GM12878 (cell line): ENCODE measurements around the gene EMC6. TPM values are rescaled to one million over a fixed set of nuclear protein-coding genes. Genes with fewer than 3 reads are reported as not detected.

Experiments used
- CEBPB ChIP-seq, 2 experiments: fragments of 150-350 bp in 1 of 2; IDR thresholded peaks; 2 replicates each; pipeline ENCODE4 v1.6.1; 2012 to 2014; ENCODE audit warnings: low read depth in 2 of 2, low read length in 2 of 2, borderline replicate concordance in 1 of 2, inconsistent platforms in 1 of 2
- GABPA ChIP-seq: IDR thresholded peaks from 2 replicates; pipeline ENCODE4 v1.6.1; 2014; ENCODE audit warnings: antibody characterized with exemption, low read depth, mild to moderate bottlenecking, inconsistent platforms
- HDAC2 ChIP-seq: fragments of 200-600 bp; sonication (generic); IDR thresholded peaks from 2 replicates; pipeline ENCODE4 v1.6.1; 2017
- IKZF2 ChIP-seq, 2 experiments: fragments of 450-650 bp; IDR thresholded peaks; 2 replicates each; pipeline ENCODE4 v1.6.1; 2017; ENCODE audit warnings: mild to moderate bottlenecking in 2 of 2, moderate library complexity in 2 of 2
- JUNB ChIP-seq: IDR thresholded peaks from 2 replicates; pipeline ENCODE4 v1.6.1; 2016; ENCODE audit warnings: antibody characterized with exemption, mild to moderate bottlenecking
- NBN ChIP-seq: fragments of 450-650 bp; IDR thresholded peaks from 2 replicates; pipeline ENCODE4 v1.6.1; 2016
- NFYB ChIP-seq: IDR thresholded peaks from 2 replicates; pipeline ENCODE4 v1.6.1; 2011; ENCODE audit warnings: low read depth, mild to moderate bottlenecking, low read length, improper control_type of control experiment, moderate library complexity; ENCODE audit not compliant: insufficient read depth
- NRF1 ChIP-seq: conservative IDR thresholded peaks from 2 replicates; pipeline ENCODE4 v1.6.1; 2011; ENCODE audit warnings: mild to moderate bottlenecking, low read depth, low read length, improper control_type of control experiment
- RELA ChIP-seq: fragments of 450-650 bp; IDR thresholded peaks from 2 replicates; pipeline ENCODE4 v1.8.0; 2014; ENCODE audit warnings: borderline replicate concordance; ENCODE audit not compliant: partially characterized antibody
- RFX5 ChIP-seq: IDR thresholded peaks from 2 replicates; pipeline ENCODE4 v1.6.1; 2011; ENCODE audit warnings: low read depth, low read length, improper control_type of control experiment
- SMAD1 ChIP-seq: fragments of 450-650 bp; IDR thresholded peaks from 2 replicates; pipeline ENCODE4 v1.6.1; 2018; ENCODE audit warnings: mild to moderate bottlenecking, low read depth; ENCODE audit not compliant: partially characterized antibody
- SRF ChIP-seq, 2 experiments: IDR thresholded peaks; 2 replicates each; pipeline ENCODE4 v1.6.1; 2011; ENCODE audit warnings: low read depth in 2 of 2, low read length in 2 of 2, mild to moderate bottlenecking in 1 of 2, moderate library complexity in 1 of 2
- SUZ12 ChIP-seq: fragments of 200-600 bp; sonication (generic); IDR thresholded peaks from one replicate; pipeline ENCODE4 v1.6.1; 2018; ENCODE audit warnings: antibody characterized with exemption, mild to moderate bottlenecking; ENCODE audit not compliant: unreplicated experiment
- TAF1 ChIP-seq: IDR thresholded peaks from 2 replicates; pipeline ENCODE4 v1.6.1; 2011; ENCODE audit warnings: mild to moderate bottlenecking, low read depth, low read length, borderline replicate concordance
- TARDBP ChIP-seq: IDR thresholded peaks from 2 replicates; pipeline ENCODE4 v1.6.1; 2016; ENCODE audit warnings: borderline replicate concordance
- YY1 ChIP-seq: IDR thresholded peaks from 2 replicates; pipeline ENCODE4 v1.6.1; 2011; ENCODE audit warnings: low read depth, mild to moderate bottlenecking, low read length
- ZNF274 ChIP-seq: IDR thresholded peaks from one replicate; pipeline ENCODE4 v1.8.0; 2011; ENCODE audit not compliant: insufficient read length, insufficient read depth
- polyA plus RNA-seq, 11 experiments: library from polyadenylated mRNA; depleted of rRNA in 4 of 11; unstranded in 6 of 11; stranded (reverse) in 5 of 11; fragments of >200 nt; fragmentation: Nextera tagmentation in 4 of 11; fragmentation: Illumina TruSeq in 1 of 11; extraction: Ambion mirVana in 4 of 11; extraction: Trizol in 1 of 11; gene quantifications; 1 replicate in 1 of 11; 2 replicates in 10 of 11; pipeline versions ENCODE4 v1.2.1 to v1.2.3, GENCODE V29; 2011 to 2016; ENCODE audit warnings: inconsistent platforms in 2 of 11, missing spikeins in 2 of 11, low read depth in 1 of 11
- total RNA-seq, 4 experiments: library from RNA; depleted of rRNA in 3 of 4; stranded (reverse); fragments of >200 nt in 3 of 4; fragmentation: Illumina TruSeq in 1 of 4; extraction: Trizol in 1 of 4; gene quantifications; 2 replicates each; pipeline versions ENCODE4 v1.2.1 to v1.2.3, GENCODE V29; 2013 to 2021
- TF ChIP-seq, protein P1 (sequence below): IDR thresholded peaks from 2 replicates; pipeline ENCODE4 v1.6.1; 2011; ENCODE audit warnings: low read depth, low read length, improper control_type of control experiment, borderline replicate concordance
- TF ChIP-seq, protein P2 (sequence below): IDR thresholded peaks from 2 replicates; pipeline ENCODE4 v1.6.1; 2012; ENCODE audit warnings: low read length, inconsistent platforms
- TF ChIP-seq, protein P3 (sequence below): IDR thresholded peaks from 2 replicates; pipeline ENCODE4 v1.6.1; 2011; ENCODE audit warnings: borderline replicate concordance, low read depth, mild to moderate bottlenecking, moderate library complexity, low read length; ENCODE audit not compliant: insufficient read depth, poor library complexity, severe bottlenecking
- TF ChIP-seq, protein P4 (sequence below): IDR thresholded peaks from 2 replicates; pipeline ENCODE4 v1.6.1; 2012; ENCODE audit warnings: low read depth, low read length, improper control_type of control experiment
- TF ChIP-seq, protein P5 (sequence below): fragments of 450-650 bp; IDR thresholded peaks from 2 replicates; pipeline ENCODE4 v1.6.1; 2018; ENCODE audit warnings: mild to moderate bottlenecking, low read depth, moderate library complexity; ENCODE audit not compliant: partially characterized antibody

Gene EMC6
- total and polyA plus RNA-seq, 10 of the 15 experiments (the other 5 are each of a cell fraction or from before 2014, with no cell fraction given): 5.1 to 172 (median 35.9) TPM

DNA sequence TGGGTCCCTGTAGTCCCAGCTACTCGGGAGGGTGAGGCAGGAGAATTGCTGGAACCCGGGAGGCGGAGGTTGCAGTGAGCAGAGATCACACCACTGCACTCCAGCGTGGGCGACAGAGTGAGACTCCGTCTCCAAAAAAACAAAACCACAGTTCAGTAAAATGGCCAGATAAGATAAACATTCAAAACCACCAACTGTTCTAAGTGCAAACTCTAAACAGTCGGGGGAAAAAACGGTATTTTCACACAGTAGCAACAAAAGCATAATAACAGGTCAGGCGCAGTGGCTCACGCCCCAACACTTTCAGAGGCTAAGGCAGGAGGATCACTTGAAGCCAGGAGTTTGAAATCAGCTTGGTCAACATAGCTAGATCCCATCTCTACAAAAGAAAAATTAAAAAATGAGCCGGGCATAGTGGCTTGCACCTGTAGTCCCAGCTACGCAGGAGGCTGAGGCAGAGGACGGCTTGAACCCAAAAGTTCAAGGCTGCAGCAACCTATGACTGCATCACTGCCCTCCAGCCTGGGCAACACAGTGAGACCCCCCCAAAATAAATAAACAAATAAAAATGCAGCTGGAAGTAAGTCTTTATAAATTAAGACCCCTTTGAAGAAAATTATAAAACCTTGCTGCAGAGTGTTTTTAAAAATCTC is 44.3 kb downstream of the EMC6 start (continued):
- TF ChIP-seq TAF1 (no peak), HDAC2 (no peak), YY1 (no peak), JUNB (no peak), NFYB (no peak), SRF (IDR thresholded peaks at IDR 0.05; ENCODE audit: low read depth in 2 of 2, low read length in 2 of 2) (no peak), NRF1 (no peak), CEBPB (IDR thresholded peaks at IDR 0.05; ENCODE audit: borderline replicate concordance in 1 of 2, low read depth in 2 of 2, low read length in 2 of 2) (no peak), SUZ12 (no peak), ZNF274 (no peak), IKZF2 (IDR thresholded peaks at IDR 0.05) (peak; percentile 74 to 77; a peak in 2 of 4 replicates), SMAD1 (no peak), TARDBP (no peak), GABPA (0 out of 2 replicates have a peak, but pooled peaks have one; percentile 8), RELA (no peak), NBN (peak; percentile 72), RFX5 (no peak)
- TF ChIP-seq, protein P1, sequence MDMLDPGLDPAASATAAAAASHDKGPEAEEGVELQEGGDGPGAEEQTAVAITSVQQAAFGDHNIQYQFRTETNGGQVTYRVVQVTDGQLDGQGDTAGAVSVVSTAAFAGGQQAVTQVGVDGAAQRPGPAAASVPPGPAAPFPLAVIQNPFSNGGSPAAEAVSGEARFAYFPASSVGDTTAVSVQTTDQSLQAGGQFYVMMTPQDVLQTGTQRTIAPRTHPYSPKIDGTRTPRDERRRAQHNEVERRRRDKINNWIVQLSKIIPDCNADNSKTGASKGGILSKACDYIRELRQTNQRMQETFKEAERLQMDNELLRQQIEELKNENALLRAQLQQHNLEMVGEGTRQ: no peak
- TF ChIP-seq, protein P2, sequence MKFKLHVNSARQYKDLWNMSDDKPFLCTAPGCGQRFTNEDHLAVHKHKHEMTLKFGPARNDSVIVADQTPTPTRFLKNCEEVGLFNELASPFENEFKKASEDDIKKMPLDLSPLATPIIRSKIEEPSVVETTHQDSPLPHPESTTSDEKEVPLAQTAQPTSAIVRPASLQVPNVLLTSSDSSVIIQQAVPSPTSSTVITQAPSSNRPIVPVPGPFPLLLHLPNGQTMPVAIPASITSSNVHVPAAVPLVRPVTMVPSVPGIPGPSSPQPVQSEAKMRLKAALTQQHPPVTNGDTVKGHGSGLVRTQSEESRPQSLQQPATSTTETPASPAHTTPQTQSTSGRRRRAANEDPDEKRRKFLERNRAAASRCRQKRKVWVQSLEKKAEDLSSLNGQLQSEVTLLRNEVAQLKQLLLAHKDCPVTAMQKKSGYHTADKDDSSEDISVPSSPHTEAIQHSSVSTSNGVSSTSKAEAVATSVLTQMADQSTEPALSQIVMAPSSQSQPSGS: peak; percentile 32; the same call in 1 of the 2 replicates
- TF ChIP-seq, protein P3, sequence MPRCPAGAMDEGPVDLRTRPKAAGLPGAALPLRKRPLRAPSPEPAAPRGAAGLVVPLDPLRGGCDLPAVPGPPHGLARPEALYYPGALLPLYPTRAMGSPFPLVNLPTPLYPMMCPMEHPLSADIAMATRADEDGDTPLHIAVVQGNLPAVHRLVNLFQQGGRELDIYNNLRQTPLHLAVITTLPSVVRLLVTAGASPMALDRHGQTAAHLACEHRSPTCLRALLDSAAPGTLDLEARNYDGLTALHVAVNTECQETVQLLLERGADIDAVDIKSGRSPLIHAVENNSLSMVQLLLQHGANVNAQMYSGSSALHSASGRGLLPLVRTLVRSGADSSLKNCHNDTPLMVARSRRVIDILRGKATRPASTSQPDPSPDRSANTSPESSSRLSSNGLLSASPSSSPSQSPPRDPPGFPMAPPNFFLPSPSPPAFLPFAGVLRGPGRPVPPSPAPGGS: no peak
- TF ChIP-seq, protein P4, sequence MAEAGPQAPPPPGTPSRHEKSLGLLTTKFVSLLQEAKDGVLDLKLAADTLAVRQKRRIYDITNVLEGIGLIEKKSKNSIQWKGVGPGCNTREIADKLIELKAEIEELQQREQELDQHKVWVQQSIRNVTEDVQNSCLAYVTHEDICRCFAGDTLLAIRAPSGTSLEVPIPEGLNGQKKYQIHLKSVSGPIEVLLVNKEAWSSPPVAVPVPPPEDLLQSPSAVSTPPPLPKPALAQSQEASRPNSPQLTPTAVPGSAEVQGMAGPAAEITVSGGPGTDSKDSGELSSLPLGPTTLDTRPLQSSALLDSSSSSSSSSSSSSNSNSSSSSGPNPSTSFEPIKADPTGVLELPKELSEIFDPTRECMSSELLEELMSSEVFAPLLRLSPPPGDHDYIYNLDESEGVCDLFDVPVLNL: no peak
- TF ChIP-seq, protein P5, sequence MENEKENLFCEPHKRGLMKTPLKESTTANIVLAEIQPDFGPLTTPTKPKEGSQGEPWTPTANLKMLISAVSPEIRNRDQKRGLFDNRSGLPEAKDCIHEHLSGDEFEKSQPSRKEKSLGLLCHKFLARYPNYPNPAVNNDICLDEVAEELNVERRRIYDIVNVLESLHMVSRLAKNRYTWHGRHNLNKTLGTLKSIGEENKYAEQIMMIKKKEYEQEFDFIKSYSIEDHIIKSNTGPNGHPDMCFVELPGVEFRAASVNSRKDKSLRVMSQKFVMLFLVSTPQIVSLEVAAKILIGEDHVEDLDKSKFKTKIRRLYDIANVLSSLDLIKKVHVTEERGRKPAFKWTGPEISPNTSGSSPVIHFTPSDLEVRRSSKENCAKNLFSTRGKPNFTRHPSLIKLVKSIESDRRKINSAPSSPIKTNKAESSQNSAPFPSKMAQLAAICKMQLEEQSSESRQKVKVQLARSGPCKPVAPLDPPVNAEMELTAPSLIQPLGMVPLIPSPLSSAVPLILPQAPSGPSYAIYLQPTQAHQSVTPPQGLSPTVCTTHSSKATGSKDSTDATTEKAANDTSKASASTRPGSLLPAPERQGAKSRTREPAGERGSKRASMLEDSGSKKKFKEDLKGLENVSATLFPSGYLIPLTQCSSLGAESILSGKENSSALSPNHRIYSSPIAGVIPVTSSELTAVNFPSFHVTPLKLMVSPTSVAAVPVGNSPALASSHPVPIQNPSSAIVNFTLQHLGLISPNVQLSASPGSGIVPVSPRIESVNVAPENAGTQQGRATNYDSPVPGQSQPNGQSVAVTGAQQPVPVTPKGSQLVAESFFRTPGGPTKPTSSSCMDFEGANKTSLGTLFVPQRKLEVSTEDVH: no peak
